Brain microvascular endothelial cell (primary cell): Measurements from ENCODE around the gene C3orf52.

Source experiments
- DNase-seq: peaks from one replicate; pipeline ENCODE4 v3.0.0-alpha.2; 2020
- H3K27ac ChIP-seq: fragments of 250-450 bp; sonication (Bioruptor Pico); 2 replicates; pipeline ENCODE4 v1.5.1; 2020; ENCODE audit warnings: mild to moderate bottlenecking, moderate library complexity
- H3K27me3 ChIP-seq: fragments of 250-450 bp; sonication (Bioruptor Pico); replicated peaks from 2 replicates; pipeline ENCODE4 v1.5.1; 2020; ENCODE audit warnings: mild to moderate bottlenecking
- H3K36me3 ChIP-seq: fragments of 250-450 bp; sonication (Bioruptor Pico); replicated peaks from 2 replicates; pipeline ENCODE4 v1.5.1; 2020; ENCODE audit warnings: mild to moderate bottlenecking
- H3K4me3 ChIP-seq: 2 replicates; pipeline ENCODE4 v1.5.1; 2011; ENCODE audit warnings: low read depth, mild to moderate bottlenecking, control low read depth, low read length, moderate library complexity
- in situ Hi-C: cut with HindIII; loops from 2 replicates; pipeline ENCODE4 v1.10.0; 2017; ENCODE audit warnings: low sequenced_read_pairs, low pct_ligation_motif_present
- TF ChIP-seq, protein P1 (sequence below): IDR thresholded peaks from 2 replicates; pipeline ENCODE4 v1.5.1; 2011; ENCODE audit warnings: low read depth, mild to moderate bottlenecking, moderate library complexity, low read length, control low read depth, inconsistent platforms; ENCODE audit errors: missing control alignments

Gene C3orf52

DNA sequence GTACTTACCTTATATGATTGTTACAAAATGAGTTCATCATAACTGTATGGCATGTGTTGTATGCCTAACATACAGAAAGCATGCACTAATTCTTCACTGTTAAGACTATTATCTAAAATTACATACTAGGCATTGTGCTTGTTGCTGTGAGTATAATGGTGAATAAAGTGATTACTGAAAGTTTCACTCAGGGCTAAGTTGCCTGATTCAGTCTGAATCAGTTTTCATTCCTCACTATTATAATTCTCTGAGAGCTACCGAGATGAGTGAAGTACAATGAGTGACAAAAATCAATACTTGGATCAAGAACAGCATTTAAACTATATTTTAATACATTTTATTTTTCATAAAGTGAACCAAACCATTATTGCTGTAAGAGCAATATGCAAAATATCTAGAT, 54.4 kb downstream of the C3orf52 start:
- in situ Hi-C loops = no loop called here
- TF ChIP-seq, protein P1, sequence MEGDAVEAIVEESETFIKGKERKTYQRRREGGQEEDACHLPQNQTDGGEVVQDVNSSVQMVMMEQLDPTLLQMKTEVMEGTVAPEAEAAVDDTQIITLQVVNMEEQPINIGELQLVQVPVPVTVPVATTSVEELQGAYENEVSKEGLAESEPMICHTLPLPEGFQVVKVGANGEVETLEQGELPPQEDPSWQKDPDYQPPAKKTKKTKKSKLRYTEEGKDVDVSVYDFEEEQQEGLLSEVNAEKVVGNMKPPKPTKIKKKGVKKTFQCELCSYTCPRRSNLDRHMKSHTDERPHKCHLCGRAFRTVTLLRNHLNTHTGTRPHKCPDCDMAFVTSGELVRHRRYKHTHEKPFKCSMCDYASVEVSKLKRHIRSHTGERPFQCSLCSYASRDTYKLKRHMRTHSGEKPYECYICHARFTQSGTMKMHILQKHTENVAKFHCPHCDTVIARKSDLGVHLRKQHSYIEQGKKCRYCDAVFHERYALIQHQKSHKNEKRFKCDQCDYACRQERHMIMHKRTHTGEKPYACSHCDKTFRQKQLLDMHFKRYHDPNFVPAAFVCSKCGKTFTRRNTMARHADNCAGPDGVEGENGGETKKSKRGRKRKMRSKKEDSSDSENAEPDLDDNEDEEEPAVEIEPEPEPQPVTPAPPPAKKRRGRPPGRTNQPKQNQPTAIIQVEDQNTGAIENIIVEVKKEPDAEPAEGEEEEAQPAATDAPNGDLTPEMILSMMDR = no peak
- Histone ChIP-seq H3K36me3 (no peaks in the 10 kb centered on the region), H3K27me3 (no peaks in the 10 kb centered on the region), H3K4me3 (no peak overlapping the region), H3K27ac (no peak overlapping the region)
- DNase-seq = no peak

- H3K27me3 ChIP-seq = no peaks in the 10 kb centered on the region
- no peaks in the 10 kb centered on the region for H3K36me3 ChIP-seq
- in situ Hi-C loops = no loop called here
- no peak overlapping the region for H3K27ac ChIP-seq
- no peak for DNase-seq
- no peak overlapping the region for H3K4me3 ChIP-seq
- TF ChIP-seq, protein P1 = no peak
Measured at GRCh38 chr3:112141293-112141692, 55.1 kb downstream of the C3orf52 start.

DNA sequence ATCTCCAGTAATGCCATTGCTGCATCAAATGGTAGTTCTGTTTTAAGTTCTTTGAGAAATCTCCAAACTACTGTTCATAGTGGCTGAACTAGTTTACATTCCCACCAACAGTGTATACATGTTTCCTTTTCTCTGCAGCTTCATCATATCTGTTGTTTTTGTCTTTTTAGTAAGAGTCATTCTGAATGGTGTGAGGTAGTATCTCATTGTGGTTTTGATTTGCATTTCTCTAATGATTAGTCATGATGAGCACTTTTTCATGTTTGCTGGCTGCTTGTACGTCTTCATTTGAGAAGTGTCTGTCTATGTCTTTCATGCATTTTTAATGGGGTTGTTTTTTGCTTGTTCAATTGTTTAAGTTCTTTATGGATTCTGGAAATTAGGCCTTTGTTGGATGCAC, 57.1 kb downstream of the C3orf52 start:
- in situ Hi-C loops = no loop called here
- Histone ChIP-seq H3K4me3 (no peak overlapping the region), H3K27ac (no peak overlapping the region), H3K36me3 (no peaks in the 10 kb centered on the region), H3K27me3 (no peaks in the 10 kb centered on the region)
- TF ChIP-seq, protein P1 = no peak
- DNase-seq = no peak

GRCh38 chr3:112143689-112144088, 57.5 kb downstream of the C3orf52 start:
- TF ChIP-seq, protein P1 = no peak
- H3K27me3 ChIP-seq = no peaks in the 10 kb centered on the region
- H3K27ac ChIP-seq = no peak overlapping the region
- no peak overlapping the region for H3K4me3 ChIP-seq
- DNase-seq = no peak
- in situ Hi-C loops = no loop called here
- no peaks in the 10 kb centered on the region for H3K36me3 ChIP-seq

DNA sequence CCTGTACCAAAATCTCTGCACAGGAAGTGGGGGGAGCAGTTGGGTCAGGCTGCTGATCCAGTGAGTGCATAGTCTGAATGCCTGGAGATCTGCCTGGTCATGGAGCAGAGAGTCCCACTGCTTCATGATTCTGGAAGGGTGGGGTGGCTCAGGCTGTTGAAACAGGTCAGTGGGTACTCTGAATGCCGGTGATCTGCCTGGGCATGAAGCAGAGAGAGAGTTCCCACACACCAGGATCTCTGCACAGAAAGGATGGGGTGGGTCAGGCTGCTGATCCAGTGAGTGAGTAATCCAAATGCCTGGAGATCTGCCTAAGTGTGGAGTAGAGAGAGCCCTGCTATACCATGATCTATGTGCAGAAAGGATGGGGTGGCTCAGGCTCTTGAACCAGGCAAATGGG, 62.9 kb downstream of the C3orf52 start:
- Histone ChIP-seq H3K27ac (no peak overlapping the region), H3K36me3 (no peaks in the 10 kb centered on the region), H3K27me3 (no peaks in the 10 kb centered on the region), H3K4me3 (no peak overlapping the region)
- DNase-seq = no peak
- TF ChIP-seq, protein P1 = no peak
- in situ Hi-C loops = no loop called here

DNA sequence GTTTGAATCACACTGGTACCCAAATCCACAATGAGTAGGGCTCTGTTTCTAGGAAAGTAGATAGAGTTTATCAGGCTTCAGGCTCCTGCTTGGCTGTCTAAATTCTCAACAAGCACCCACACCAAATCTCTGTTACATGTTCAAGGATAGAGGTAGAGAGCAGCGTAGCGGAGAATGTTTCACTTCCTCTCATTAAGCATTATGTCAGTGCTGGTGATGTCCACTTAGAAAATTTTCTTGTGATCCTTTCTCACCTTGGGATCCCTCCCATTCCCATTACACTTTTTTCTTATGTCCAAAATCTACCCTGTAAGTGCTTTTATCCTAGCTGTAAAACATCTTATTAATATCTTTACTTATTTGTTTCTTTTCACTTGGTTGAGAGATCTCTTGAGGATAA, 81.6 kb downstream of the C3orf52 start:
- no peak for DNase-seq
- Histone ChIP-seq H3K36me3 (no peaks in the 10 kb centered on the region), H3K27me3 (no peaks in the 10 kb centered on the region), H3K27ac (no peak overlapping the region), H3K4me3 (no peak overlapping the region)
- TF ChIP-seq, protein P1 = no peak
- in situ Hi-C loops = no loop called here
